Neural cell (in vitro differentiated cells): Measurements from ENCODE around the gene DHX16. TPM values are rescaled to one million over a fixed set of nuclear protein-coding genes. Genes with fewer than 3 reads are reported as not detected.
A peak's percentile ranks its signal among the peaks of the same experiment; 100 is the strongest.

Source experiments
- H2AFZ ChIP-seq: fragments of 200-600, 300-800 bp; sonication (generic), shearing (Covaris generic); 2 replicates; pipeline ENCODE4 v1.6.0; 2014; ENCODE audit warnings: low read depth, mild to moderate bottlenecking, antibody characterized with exemption, low read length, moderate library complexity
- H3F3A ChIP-seq: fragments of 200-600 bp; shearing (Covaris generic); 2 replicates; pipeline ENCODE4 v1.6.1; 2016; ENCODE audit warnings: mild to moderate bottlenecking, moderate library complexity, mixed read lengths, antibody characterized with exemption, low read length; ENCODE audit not compliant: insufficient read depth, poor library complexity, severe bottlenecking
- H3K27ac ChIP-seq: fragments of 200-600, 300-800 bp; sonication (generic), shearing (Covaris generic); 2 replicates; pipeline ENCODE4 v1.5.1; 2014; ENCODE audit warnings: mild to moderate bottlenecking, low read length, moderate library complexity
- H3K27me3 ChIP-seq: fragments of 300-800, 200-600 bp; sonication (generic), shearing (Covaris generic); 2 replicates; pipeline ENCODE4 v1.6.0; 2014; ENCODE audit warnings: mild to moderate bottlenecking, low read depth, low read length, moderate library complexity; ENCODE audit not compliant: insufficient read depth
- H3K36me3 ChIP-seq: fragments of 300-800, 200-600 bp; sonication (generic), shearing (Covaris generic); 2 replicates; pipeline ENCODE4 v1.5.1; 2014; ENCODE audit warnings: mild to moderate bottlenecking, antibody characterized with exemption, low read length, moderate library complexity; ENCODE audit not compliant: insufficient read depth
- H3K4me2 ChIP-seq: fragments of 300-800, 200-600 bp; sonication (generic), shearing (Covaris generic); 2 replicates; pipeline ENCODE4 v1.6.0; 2014; ENCODE audit warnings: mild to moderate bottlenecking, low read length
- H3K4me3 ChIP-seq: fragments of 300-800, 200-600 bp; sonication (generic), shearing (Covaris generic); 2 replicates; pipeline ENCODE4 v1.5.1; 2014; ENCODE audit warnings: mild to moderate bottlenecking, low read length, moderate library complexity
- H3K79me2 ChIP-seq: fragments of 200-600 bp; shearing (Covaris generic); replicated peaks from 2 replicates; pipeline ENCODE4 v1.6.0; 2014; ENCODE audit warnings: mild to moderate bottlenecking, low read length, moderate library complexity; ENCODE audit not compliant: insufficient read depth
- H3K9ac ChIP-seq: fragments of 300-800, 200-600 bp; sonication (generic), shearing (Covaris generic); 2 replicates; pipeline ENCODE4 v1.6.1; 2016; ENCODE audit warnings: mild to moderate bottlenecking, low read length, mixed read lengths
- H3K9me2 ChIP-seq: fragments of 200-600 bp; shearing (Covaris generic); 2 replicates; pipeline ENCODE4 v1.6.1; 2016; ENCODE audit warnings: mild to moderate bottlenecking, low read length, mixed read lengths; ENCODE audit not compliant: insufficient read depth
- H3K9me3 ChIP-seq: fragments of 200-600, 300-800 bp; sonication (generic), shearing (Covaris generic); 2 replicates; pipeline ENCODE4 v1.6.1; 2016; ENCODE audit warnings: mild to moderate bottlenecking, mixed run types, low read length, moderate library complexity, mixed read lengths
- H4K20me1 ChIP-seq: fragments of 200-600 bp; shearing (Covaris generic); 2 replicates; pipeline ENCODE4 v1.6.1; 2016; ENCODE audit warnings: mild to moderate bottlenecking, mixed run types; ENCODE audit not compliant: insufficient read depth
- EP300 ChIP-seq: fragments of 450-650 bp; conservative IDR thresholded peaks from 2 replicates; pipeline ENCODE4 v1.6.1; 2014; ENCODE audit warnings: antibody characterized with exemption, mild to moderate bottlenecking, moderate library complexity; ENCODE audit not compliant: poor library complexity, severe bottlenecking
- EZH2 ChIP-seq: fragments of 200-600, 300-800 bp; shearing (Covaris generic), sonication (generic); IDR thresholded peaks from 2 replicates; pipeline ENCODE4 v1.6.1; 2014; ENCODE audit warnings: antibody characterized with exemption, low read length, borderline replicate concordance, mild to moderate bottlenecking; ENCODE audit not compliant: insufficient read depth, poor library complexity, severe bottlenecking
- MXI1 ChIP-seq: fragments of 450-650 bp; conservative IDR thresholded peaks from 2 replicates; pipeline ENCODE4 v1.6.1; 2014; ENCODE audit warnings: antibody characterized with exemption, mild to moderate bottlenecking; ENCODE audit not compliant: poor library complexity, severe bottlenecking
- POLR2AphosphoS5 ChIP-seq: IDR thresholded peaks from 2 replicates; pipeline ENCODE4 v1.6.1; 2012
- RAD21 ChIP-seq: fragments of 450-650 bp; conservative IDR thresholded peaks from 2 replicates; pipeline ENCODE4 v1.6.1; 2014; ENCODE audit warnings: antibody characterized with exemption, mild to moderate bottlenecking, moderate library complexity
- SMC3 ChIP-seq: fragments of 450-650 bp; conservative IDR thresholded peaks from 2 replicates; pipeline ENCODE4 v1.6.1; 2014; ENCODE audit warnings: antibody characterized with exemption, mild to moderate bottlenecking, moderate library complexity; ENCODE audit not compliant: poor library complexity
- TAF1 ChIP-seq: IDR thresholded peaks from 2 replicates; pipeline ENCODE4 v1.6.1; 2012; ENCODE audit warnings: low read depth
- polyA plus RNA-seq: library from polyadenylated mRNA; depleted of rRNA; stranded (reverse); fragments of >200 nt; gene quantifications from 2 replicates; pipeline ENCODE4 v1.2.3, GENCODE V29; 2014
- TF ChIP-seq, protein P1 (sequence below): fragments of 450-650 bp; IDR thresholded peaks from 2 replicates; pipeline ENCODE4 v1.5.1; 2014; ENCODE audit warnings: antibody characterized with exemption, mild to moderate bottlenecking, moderate library complexity; ENCODE audit not compliant: poor library complexity, severe bottlenecking
- TF ChIP-seq, protein P2 (sequence below): IDR thresholded peaks from 2 replicates; pipeline ENCODE4 v1.6.1; 2012; ENCODE audit warnings: borderline replicate concordance

DHX16 gene
- polyA plus RNA-seq, 1 donor from 2014 or later: 29.1 TPM

- Histone ChIP-seq H3K9me3 (no peaks in the 10 kb centered on the region), H3K27me3 (no peaks in the 10 kb centered on the region), H3K9me2 (no peaks in the 10 kb centered on the region), H3K79me2 (peaks cover 35% of the 10 kb centered on the region), H3K36me3 (peaks cover 6% of the 10 kb centered on the region), H3F3A (peaks cover 8% of the 10 kb centered on the region), H2AFZ (no peak overlapping the region), H3K4me2 (no peak overlapping the region), H3K4me3 (no peak overlapping the region), H4K20me1 (no peaks in the 10 kb centered on the region), H3K9ac (no peak overlapping the region), H3K27ac (no peak overlapping the region)
- TF ChIP-seq EP300 (no peak), EZH2 (no peak), SMC3 (no peak), TAF1 (no peak), MXI1 (no peak), RAD21 (no peak), POLR2AphosphoS5 (no peak)
- TF ChIP-seq, protein P1, sequence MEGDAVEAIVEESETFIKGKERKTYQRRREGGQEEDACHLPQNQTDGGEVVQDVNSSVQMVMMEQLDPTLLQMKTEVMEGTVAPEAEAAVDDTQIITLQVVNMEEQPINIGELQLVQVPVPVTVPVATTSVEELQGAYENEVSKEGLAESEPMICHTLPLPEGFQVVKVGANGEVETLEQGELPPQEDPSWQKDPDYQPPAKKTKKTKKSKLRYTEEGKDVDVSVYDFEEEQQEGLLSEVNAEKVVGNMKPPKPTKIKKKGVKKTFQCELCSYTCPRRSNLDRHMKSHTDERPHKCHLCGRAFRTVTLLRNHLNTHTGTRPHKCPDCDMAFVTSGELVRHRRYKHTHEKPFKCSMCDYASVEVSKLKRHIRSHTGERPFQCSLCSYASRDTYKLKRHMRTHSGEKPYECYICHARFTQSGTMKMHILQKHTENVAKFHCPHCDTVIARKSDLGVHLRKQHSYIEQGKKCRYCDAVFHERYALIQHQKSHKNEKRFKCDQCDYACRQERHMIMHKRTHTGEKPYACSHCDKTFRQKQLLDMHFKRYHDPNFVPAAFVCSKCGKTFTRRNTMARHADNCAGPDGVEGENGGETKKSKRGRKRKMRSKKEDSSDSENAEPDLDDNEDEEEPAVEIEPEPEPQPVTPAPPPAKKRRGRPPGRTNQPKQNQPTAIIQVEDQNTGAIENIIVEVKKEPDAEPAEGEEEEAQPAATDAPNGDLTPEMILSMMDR: no peak
- TF ChIP-seq, protein P2, sequence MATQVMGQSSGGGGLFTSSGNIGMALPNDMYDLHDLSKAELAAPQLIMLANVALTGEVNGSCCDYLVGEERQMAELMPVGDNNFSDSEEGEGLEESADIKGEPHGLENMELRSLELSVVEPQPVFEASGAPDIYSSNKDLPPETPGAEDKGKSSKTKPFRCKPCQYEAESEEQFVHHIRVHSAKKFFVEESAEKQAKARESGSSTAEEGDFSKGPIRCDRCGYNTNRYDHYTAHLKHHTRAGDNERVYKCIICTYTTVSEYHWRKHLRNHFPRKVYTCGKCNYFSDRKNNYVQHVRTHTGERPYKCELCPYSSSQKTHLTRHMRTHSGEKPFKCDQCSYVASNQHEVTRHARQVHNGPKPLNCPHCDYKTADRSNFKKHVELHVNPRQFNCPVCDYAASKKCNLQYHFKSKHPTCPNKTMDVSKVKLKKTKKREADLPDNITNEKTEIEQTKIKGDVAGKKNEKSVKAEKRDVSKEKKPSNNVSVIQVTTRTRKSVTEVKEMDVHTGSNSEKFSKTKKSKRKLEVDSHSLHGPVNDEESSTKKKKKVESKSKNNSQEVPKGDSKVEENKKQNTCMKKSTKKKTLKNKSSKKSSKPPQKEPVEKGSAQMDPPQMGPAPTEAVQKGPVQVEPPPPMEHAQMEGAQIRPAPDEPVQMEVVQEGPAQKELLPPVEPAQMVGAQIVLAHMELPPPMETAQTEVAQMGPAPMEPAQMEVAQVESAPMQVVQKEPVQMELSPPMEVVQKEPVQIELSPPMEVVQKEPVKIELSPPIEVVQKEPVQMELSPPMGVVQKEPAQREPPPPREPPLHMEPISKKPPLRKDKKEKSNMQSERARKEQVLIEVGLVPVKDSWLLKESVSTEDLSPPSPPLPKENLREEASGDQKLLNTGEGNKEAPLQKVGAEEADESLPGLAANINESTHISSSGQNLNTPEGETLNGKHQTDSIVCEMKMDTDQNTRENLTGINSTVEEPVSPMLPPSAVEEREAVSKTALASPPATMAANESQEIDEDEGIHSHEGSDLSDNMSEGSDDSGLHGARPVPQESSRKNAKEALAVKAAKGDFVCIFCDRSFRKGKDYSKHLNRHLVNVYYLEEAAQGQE: no peak
Observed at GRCh38 chr6:30619561-30619960, 53.2 kb downstream of the DHX16 start.

DNA sequence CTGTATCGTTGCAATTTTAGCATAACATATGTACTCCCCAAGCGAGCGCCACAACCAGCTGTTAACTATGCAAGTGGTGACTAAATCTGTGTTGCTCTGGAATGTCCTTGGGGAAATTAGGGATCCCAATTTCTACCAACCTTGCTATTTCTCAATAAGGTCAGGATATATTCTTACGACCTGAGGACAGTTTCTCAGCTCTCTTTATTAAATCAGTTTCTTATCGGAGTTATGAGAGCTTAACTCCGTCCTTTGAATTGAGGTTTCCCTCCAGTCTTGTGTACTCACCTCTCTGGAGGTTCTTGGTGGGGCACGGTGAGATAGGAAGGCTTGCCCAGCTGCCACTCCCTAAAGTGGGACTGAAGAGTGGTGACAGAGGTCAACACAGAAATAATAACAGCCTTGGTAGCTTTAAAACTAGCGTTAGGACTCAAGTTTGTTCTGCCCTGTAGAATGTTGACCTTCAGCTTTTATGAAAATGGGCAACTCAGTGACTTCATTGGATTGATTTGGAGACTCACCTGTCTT lies 54.5 kb downstream of the DHX16 start:
- no peaks in the 10 kb centered on the region for H3K9me2 ChIP-seq
- H3K4me2 ChIP-seq: peak overlapping the region; percentile 69
- H3K9ac ChIP-seq: peak overlapping the region; percentile 80
- H3K79me2 ChIP-seq: peaks cover 47% of the 10 kb centered on the region
- H3K9me3 ChIP-seq: no peaks in the 10 kb centered on the region
- H2AFZ ChIP-seq: peak overlapping the region; percentile 38
- H3K4me3 ChIP-seq: peak overlapping the region; percentile 83
- TF ChIP-seq EZH2 (no peak), MXI1 (no peak)
- H4K20me1 ChIP-seq: no peaks in the 10 kb centered on the region
- H3K27ac ChIP-seq: peak overlapping the region; percentile 84
- H3K36me3 ChIP-seq: peaks cover 9% of the 10 kb centered on the region
- no peaks in the 10 kb centered on the region for H3K27me3 ChIP-seq
- peaks cover 8% of the 10 kb centered on the region for H3F3A ChIP-seq
